Left renal cortex interstitium (tissue), 4 donors: Measurements from ENCODE around the gene SYNGAP1. TPM values are rescaled to one million over a fixed set of nuclear protein-coding genes. Genes with fewer than 3 reads are reported as not detected.

Experiments
- DNase-seq, 4 donors: peaks; one replicate each; pipeline ENCODE4 v3.0.0-alpha.2; 2013; ENCODE audit warnings: low read depth in 4 of 4, low spot score in 2 of 4, missing footprints in 1 of 4
- polyA plus RNA-seq, 4 donors: library from polyadenylated mRNA; unstranded; fragments of 120-200 nt; gene quantifications; one replicate each; pipeline ENCODE4 v1.2.1, GENCODE V29; 2013; ENCODE audit not compliant: insufficient read length in 4 of 4

The SYNGAP1 gene
- polyA plus RNA-seq, 4 donors = 18.2 to 50.2 (median 37.3) TPM

GRCh38 chr6:33434961-33435360, 15.1 kb downstream of the SYNGAP1 start:
- DNase-seq = no peak

- no peak for DNase-seq
These were observed 17.8 kb downstream of the SYNGAP1 start for GRCh38 chr6:33437666-33438065.

DNA sequence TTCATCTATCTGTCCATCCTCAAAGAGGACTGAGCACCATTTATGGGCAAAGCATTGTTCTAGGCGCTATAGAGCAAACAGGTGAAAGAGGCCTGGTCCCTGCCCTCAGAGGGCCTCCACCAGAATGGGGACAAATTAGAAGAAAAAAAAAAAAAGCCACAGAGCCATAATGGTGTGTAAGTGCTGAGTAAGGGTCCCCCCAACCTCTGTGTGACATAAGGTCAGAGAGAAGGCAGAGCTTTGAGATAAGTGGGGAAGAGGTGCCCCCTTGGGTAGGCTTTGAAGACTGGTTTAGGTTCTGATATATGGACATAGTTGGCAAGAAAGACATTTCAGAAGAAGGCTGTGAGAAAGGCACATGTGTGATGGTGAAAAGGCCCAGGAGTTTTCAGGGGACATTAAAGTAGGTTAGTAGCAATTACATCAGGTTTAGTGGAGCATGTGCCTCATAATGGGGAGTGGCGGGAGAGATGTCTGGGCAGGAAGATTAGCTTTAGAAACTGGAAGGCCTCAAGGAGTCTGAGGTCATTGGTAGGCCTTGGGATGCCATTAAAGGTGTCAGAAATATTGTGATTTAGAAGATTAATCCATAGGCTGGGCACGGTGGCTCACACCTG, 19.2 kb downstream of the SYNGAP1 start:
- DNase-seq = no peak

GRCh38 chr6:33439956-33440648, 20.2 kb downstream of the SYNGAP1 start:
- DNase-seq = no peak

DNA sequence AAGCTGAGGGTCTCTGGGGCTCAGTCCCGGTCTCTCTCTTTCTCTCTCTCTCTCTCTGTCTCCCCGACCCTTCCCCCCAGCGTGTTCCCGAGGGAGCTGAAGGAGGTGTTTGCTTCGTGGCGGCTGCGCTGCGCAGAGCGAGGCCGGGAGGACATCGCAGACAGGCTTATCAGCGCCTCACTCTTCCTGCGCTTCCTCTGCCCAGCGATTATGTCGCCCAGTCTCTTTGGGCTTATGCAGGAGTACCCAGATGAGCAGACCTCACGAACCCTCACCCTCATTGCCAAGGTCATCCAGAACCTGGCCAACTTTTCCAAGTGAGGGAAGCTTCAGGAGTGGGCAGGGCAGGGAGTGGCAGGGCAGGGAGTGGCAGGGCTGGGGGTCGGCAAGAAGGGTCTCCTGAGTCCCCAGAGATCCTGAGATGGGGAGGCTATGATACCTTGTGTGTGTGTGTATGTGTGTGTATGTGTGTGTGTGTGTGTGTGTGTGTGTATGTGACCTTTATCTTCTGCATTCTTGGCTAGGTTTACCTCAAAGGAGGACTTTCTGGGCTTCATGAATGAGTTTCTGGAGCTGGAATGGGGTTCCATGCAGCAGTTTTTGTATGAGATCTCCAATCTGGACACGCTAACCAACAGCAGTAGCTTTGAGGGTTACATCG, 20.9 kb downstream of the SYNGAP1 start:
- DNase-seq = no peak

DNA sequence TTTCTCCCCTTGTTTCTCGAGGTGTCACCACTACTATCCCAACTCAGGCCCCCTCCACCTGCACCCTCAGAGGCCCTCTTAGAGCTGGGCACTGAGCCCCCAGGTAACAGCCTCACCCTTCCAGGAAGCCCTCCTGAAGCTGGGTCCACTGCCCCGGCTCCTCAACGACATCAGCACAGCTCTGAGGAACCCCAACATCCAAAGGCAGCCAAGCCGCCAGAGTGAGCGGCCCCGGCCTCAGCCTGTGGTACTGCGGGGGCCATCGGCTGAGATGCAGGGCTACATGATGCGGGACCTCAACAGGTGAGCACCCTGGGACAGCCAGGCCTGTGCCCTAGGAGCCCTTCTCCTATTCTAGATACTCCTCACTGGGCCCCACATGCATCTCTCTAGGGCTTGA, 21.6 kb downstream of the SYNGAP1 start:
- no peak for DNase-seq

GRCh38 chr6:33442283-33442682, 22.4 kb downstream of the SYNGAP1 start:
- DNase-seq = no peak

- no peak for DNase-seq
These were observed 23.2 kb downstream of the SYNGAP1 start for GRCh38 chr6:33443025-33443424.

- DNase-seq = no peak
These were observed 24.0 kb downstream of the SYNGAP1 start for GRCh38 chr6:33443619-33444504.

DNA sequence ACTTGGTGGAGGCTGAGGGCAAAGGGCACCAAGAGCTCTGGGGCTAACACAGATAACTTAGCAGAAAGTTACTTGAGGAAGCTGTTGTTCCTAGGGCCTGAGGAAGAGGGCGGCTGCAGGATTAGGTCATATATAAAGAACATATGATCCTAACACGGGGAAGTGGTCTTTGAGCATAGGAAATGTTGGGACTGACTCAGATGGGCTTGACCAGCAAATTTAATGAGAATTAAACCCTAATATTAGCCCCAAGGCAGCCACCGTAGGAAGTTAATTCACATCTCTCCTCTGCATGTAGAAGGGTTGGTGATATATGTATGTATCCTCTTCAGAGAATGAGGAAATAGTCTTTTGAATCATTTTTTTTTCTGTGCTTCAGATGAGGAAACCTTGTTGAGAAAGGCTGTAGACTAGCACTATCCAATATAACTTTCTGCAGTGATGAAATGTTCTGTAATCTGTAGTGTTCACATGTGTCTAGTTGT, 25.3 kb downstream of the SYNGAP1 start:
- DNase-seq = no peak

GRCh38 chr6:33446356-33446755, 26.5 kb downstream of the SYNGAP1 start:
- no peak for DNase-seq

DNA sequence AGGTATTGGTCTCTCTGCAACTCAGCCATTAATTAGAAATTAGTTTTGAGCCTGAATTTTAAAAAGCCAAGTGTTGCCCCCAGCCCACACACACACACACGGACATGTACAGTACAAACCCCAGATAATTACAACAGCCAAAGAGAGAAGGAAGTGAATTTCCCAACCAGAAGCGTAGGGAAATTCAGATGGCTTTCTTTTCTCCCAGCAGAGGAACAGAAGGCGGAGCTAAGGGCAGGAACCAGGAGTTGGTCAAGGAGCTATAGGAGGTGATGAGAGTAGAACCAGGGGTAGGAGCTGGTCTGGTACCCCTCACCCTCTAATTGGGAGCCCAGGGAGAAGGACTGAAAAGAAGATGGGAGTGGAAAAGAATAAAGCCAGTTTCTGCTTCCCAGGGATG, 30.6 kb downstream of the SYNGAP1 start:
- DNase-seq = no peak

- DNase-seq = no peak
These were observed 31.7 kb downstream of the SYNGAP1 start for GRCh38 chr6:33451606-33452005.

- no peak for DNase-seq
These were observed 32.6 kb downstream of the SYNGAP1 start for GRCh38 chr6:33452496-33452895.

- DNase-seq = no peak
These were observed 33.6 kb downstream of the SYNGAP1 start for GRCh38 chr6:33453393-33454008.

DNA sequence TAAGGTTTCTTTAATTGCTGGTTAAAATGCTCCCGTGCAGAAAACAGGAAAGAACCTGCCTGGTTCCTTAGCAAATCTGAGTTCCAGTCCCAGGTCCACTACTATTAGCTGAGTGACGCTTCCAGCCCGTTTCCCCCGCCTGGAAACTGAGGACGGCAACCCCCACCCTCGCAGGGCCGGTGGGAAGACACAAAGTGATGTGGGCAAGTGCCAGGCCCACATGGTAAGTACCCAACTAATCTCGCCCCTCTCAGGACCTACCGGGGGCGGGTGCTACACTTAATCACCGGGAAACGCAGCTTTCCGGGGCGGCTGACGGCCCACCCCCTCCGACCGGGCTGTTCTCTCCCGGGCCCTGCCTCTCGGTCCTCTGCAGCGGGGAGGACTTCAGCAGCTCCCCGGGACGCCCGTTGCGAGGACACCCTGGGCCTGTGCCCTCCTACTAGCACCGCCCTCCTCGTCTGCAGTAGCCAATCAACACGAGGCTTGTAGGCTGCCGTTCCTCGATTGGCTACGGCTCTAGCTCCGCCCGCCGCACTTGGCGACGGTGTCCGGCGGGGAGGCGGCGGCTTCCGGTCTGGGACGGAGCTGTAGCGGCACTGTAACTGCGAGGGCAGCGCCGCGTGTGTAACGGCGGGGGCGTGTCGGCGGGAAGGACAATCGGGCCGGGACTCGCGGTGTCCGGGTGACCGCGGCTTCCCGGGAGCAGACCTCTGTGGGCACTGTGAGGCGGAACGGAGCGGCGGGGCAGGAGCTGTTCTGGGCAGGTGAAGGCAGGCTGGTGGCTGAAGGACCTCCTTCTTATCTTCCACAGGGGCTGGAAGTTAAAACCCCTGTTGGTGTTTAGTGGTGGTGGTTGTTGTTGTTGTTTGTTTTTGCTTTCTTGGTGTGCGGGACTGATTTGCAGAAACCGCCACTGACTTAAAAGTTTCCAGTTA, 34.4 kb downstream of the SYNGAP1 start, which contains the start of gene ZBTB9:
TSS of gene ZBTB9 (plus strand) at position 568 of the 938 bp plus-strand sequence. CDS start 525 bp downstream, outside the sequence.
- peak; percentile 77 to 92 (median 87) for DNase-seq

- DNase-seq = no peak
These were observed 35.2 kb downstream of the SYNGAP1 start for GRCh38 chr6:33455051-33455450.

GRCh38 chr6:33456156-33456555, 36.3 kb downstream of the SYNGAP1 start:
- no peak for DNase-seq

- no peak for DNase-seq
These were observed 38.8 kb downstream of the SYNGAP1 start for GRCh38 chr6:33458676-33459075.
